SK-N-SH (cell line): Measurements from ENCODE around the gene PCBP3. TPM values are rescaled to one million over a fixed set of nuclear protein-coding genes. Genes with fewer than 3 reads are reported as not detected.

Experiments
- CTCF ChIA-PET: fragments of 300-600, 350-600 bp; formaldehyde crosslinking; extraction: SDS; loops from one replicate; lab custom pipeline; 2021; lab: Yijun Ruan, JAX
- POLR2A ChIA-PET: fragments of 350-600 bp; sonication (Branson Sonifier 250); formaldehyde crosslinking; extraction: SDS; loops from one replicate; lab custom pipeline; 2020; ENCODE audit warnings: antibody characterized with exemption, inconsistent platforms; lab: Yijun Ruan, JAX
- DNase-seq: peaks from one replicate; pipeline ENCODE4 v3.0.0; 2012
- H2AFZ ChIP-seq: fragments of 200-600 bp; sonication (generic); 2 replicates; pipeline ENCODE4 v1.8.1; 2016; ENCODE audit warnings: antibody characterized with exemption, mild to moderate bottlenecking, low read depth
- H3F3A ChIP-seq: fragments of 200-600 bp; sonication (generic); replicated peaks from 2 replicates; pipeline ENCODE3; 2016; ENCODE audit warnings: antibody characterized with exemption, mild to moderate bottlenecking; ENCODE audit not compliant: insufficient read depth
- H3K27ac ChIP-seq, 2 experiments: fragments of 200-500 bp in 1 of 2; fragments of 200-600 bp in 1 of 2; sonication (Bioruptor generic) in 1 of 2; sonication (generic), shearing (Covaris generic) in 1 of 2; 2 replicates each; pipeline versions ENCODE4 v1.5.1 to v1.6.1; 2014 to 2016; ENCODE audit warnings: low read depth in 2 of 2, inconsistent platforms in 1 of 2, low read length in 1 of 2, mild to moderate bottlenecking in 1 of 2, mixed read lengths in 1 of 2
- H3K27me3 ChIP-seq: fragments of 200-600 bp; sonication (generic), shearing (Covaris generic); 2 replicates; pipeline ENCODE4 v1.6.1; 2016; ENCODE audit warnings: mixed run types; ENCODE audit not compliant: insufficient read depth
- H3K36me3 ChIP-seq, 2 experiments: fragments of 200-500 bp in 1 of 2; fragments of 200-600 bp in 1 of 2; sonication (Bioruptor generic) in 1 of 2; sonication (generic) in 1 of 2; replicated peaks in 1 of 2; 2 replicates each; pipeline versions ENCODE3 to v1.5.1; 2014 to 2016; ENCODE audit warnings: low read length in 1 of 2, mild to moderate bottlenecking in 1 of 2; ENCODE audit not compliant: insufficient read depth in 2 of 2, control insufficient read depth in 1 of 2
- H3K4me1 ChIP-seq, 2 experiments: fragments of 200-500 bp in 1 of 2; fragments of 200-600 bp in 1 of 2; sonication (Bioruptor generic) in 1 of 2; sonication (generic), shearing (Covaris generic) in 1 of 2; 2 replicates each; pipeline versions ENCODE4 v1.5.1 to v1.6.1; 2014 to 2016; ENCODE audit warnings: low read depth in 1 of 2, low read length in 1 of 2, mixed run types in 1 of 2; ENCODE audit not compliant: insufficient read depth in 2 of 2, control insufficient read depth in 1 of 2
- H3K4me2 ChIP-seq: fragments of 200-600 bp; sonication (generic), shearing (Covaris generic); 2 replicates; pipeline ENCODE4 v1.6.1; 2017; ENCODE audit warnings: mixed run types
- H3K4me3 ChIP-seq, 2 experiments: fragments of 200-500 bp in 1 of 2; fragments of 200-600 bp in 1 of 2; sonication (Bioruptor generic) in 1 of 2; sonication (generic), shearing (Covaris generic) in 1 of 2; 2 replicates each; pipeline versions ENCODE4 v1.5.1 to v1.8.1; 2014 to 2016; ENCODE audit warnings: low read depth in 2 of 2, inconsistent platforms in 1 of 2, low read length in 1 of 2, mild to moderate bottlenecking in 1 of 2, mixed read lengths in 1 of 2, moderate library complexity in 1 of 2
- H3K79me2 ChIP-seq: fragments of 200-600 bp; sonication (generic); 2 replicates; pipeline ENCODE4 v1.8.1; 2017; ENCODE audit warnings: mild to moderate bottlenecking; ENCODE audit not compliant: insufficient read depth
- H3K9ac ChIP-seq: fragments of 200-600 bp; sonication (generic); 2 replicates; pipeline ENCODE4 v1.6.1; 2017; ENCODE audit warnings: mixed run types
- H3K9me2 ChIP-seq: fragments of 200-600 bp; sonication (generic); 2 replicates; pipeline ENCODE4 v1.6.1; 2017; ENCODE audit warnings: mixed run types
- H3K9me3 ChIP-seq: fragments of 200-600 bp; sonication (generic); 2 replicates; pipeline ENCODE4 v1.6.1; 2017; ENCODE audit warnings: mixed run types, mild to moderate bottlenecking, moderate library complexity
- H4K20me1 ChIP-seq: fragments of 200-600 bp; sonication (generic); 2 replicates; pipeline ENCODE4 v1.6.1; 2017; ENCODE audit warnings: mild to moderate bottlenecking, mixed run types; ENCODE audit not compliant: insufficient read depth
- EZH2phosphoT487 ChIP-seq: fragments of 200-600 bp; sonication (generic); IDR thresholded peaks from 2 replicates; pipeline ENCODE4 v1.6.1; 2017; ENCODE audit warnings: low read depth, mixed run types, mild to moderate bottlenecking, antibody characterized with exemption, moderate library complexity, borderline replicate concordance
- FOXM1 ChIP-seq: IDR thresholded peaks from 2 replicates; pipeline ENCODE4 v1.4.0; 2012; ENCODE audit warnings: low read depth, mild to moderate bottlenecking
- MEF2A ChIP-seq: IDR thresholded peaks from 2 replicates; pipeline ENCODE4 v1.4.0; 2012; ENCODE audit warnings: low read depth, borderline replicate concordance
- NFIC ChIP-seq: IDR thresholded peaks from 2 replicates; pipeline ENCODE4 v1.4.0; 2012; ENCODE audit warnings: borderline replicate concordance
- NRF1 ChIP-seq: IDR thresholded peaks from 2 replicates; pipeline ENCODE4 v1.6.1; 2012; ENCODE audit warnings: low read depth, mild to moderate bottlenecking, low read length
- POLR2AphosphoS5 ChIP-seq: IDR thresholded peaks from 2 replicates; pipeline ENCODE4 v1.6.1; 2012; ENCODE audit warnings: low read depth, low read length
- RAD21 ChIP-seq: IDR thresholded peaks from 2 replicates; pipeline ENCODE4 v1.6.1; 2012; ENCODE audit warnings: mild to moderate bottlenecking, low read length
- RCOR1 ChIP-seq: fragments of 150-350 bp; IDR thresholded peaks from 2 replicates; pipeline ENCODE4 v1.6.1; 2017; ENCODE audit warnings: antibody characterized with exemption, low read length
- RXRA ChIP-seq: IDR thresholded peaks from 2 replicates; pipeline ENCODE4 v1.4.0; 2012; ENCODE audit warnings: low read depth, mild to moderate bottlenecking, borderline replicate concordance
- SIN3A ChIP-seq: IDR thresholded peaks from 2 replicates; pipeline ENCODE4 v1.6.1; 2012; ENCODE audit warnings: low read depth, mild to moderate bottlenecking, low read length, moderate library complexity, borderline replicate concordance
- SMC3 ChIP-seq: IDR thresholded peaks from 2 replicates; pipeline ENCODE4 v1.6.1; 2012; ENCODE audit warnings: low read depth, low read length, improper control_type of control experiment
- TAF1 ChIP-seq: IDR thresholded peaks from 2 replicates; pipeline ENCODE4 v1.6.1; 2012; ENCODE audit warnings: low read depth, mild to moderate bottlenecking, low read length, moderate library complexity, borderline replicate concordance
- TCF12 ChIP-seq: IDR thresholded peaks from 2 replicates; pipeline ENCODE4 v1.4.0; 2012
- YY1 ChIP-seq: IDR thresholded peaks from 2 replicates; pipeline ENCODE4 v1.4.0; 2012; ENCODE audit warnings: low read depth, mild to moderate bottlenecking
- WGBS: methylation state at CpG from one replicate; pipeline ENCODE4 v1.1.6; 2017; ENCODE audit warnings: low lambda C conversion rate; 5-methylcytosine and 5-hydroxymethylcytosine counted together
- polyA plus RNA-seq, 3 experiments: library from polyadenylated mRNA; depleted of rRNA; stranded (reverse); fragments of >200 nt; gene quantifications; 2 replicates each; pipeline ENCODE4 v1.2.3, GENCODE V29; 2012
- TF ChIP-seq, protein P1 (sequence below): IDR thresholded peaks from 2 replicates; pipeline ENCODE4 v1.4.0; 2012; ENCODE audit warnings: low read depth, borderline replicate concordance
- TF ChIP-seq, protein P2 (sequence below): fragments of 150-350 bp; IDR thresholded peaks from 2 replicates; pipeline ENCODE4 v1.6.1; 2017; ENCODE audit warnings: antibody characterized with exemption, low read length, low read depth, borderline replicate concordance
- TF ChIP-seq, protein P3 (sequence below): IDR thresholded peaks from 2 replicates; pipeline ENCODE4 v1.6.1; 2012; ENCODE audit warnings: mild to moderate bottlenecking, low read depth, low read length, moderate library complexity
- TF ChIP-seq, protein P4 (sequence below): IDR thresholded peaks from 2 replicates; pipeline ENCODE4 v1.4.0; 2012; ENCODE audit warnings: low read depth
- TF ChIP-seq, protein P5 (sequence below): IDR thresholded peaks from 2 replicates; pipeline ENCODE4; 2012
- TF ChIP-seq, protein P6 (sequence below): fragments of 150-350 bp; IDR thresholded peaks from 2 replicates; pipeline ENCODE4 v1.6.1; 2016; ENCODE audit warnings: mild to moderate bottlenecking, low read depth, low read length
- TF ChIP-seq, protein P7 (sequence below): IDR thresholded peaks from 2 replicates; pipeline ENCODE4 v1.4.0; 2012; ENCODE audit warnings: low read depth, borderline replicate concordance

Gene PCBP3
- 4.2 and 9.5 TPM in 2 replicates for polyA plus RNA-seq (2012; rRNA removed)
- polyA plus RNA-seq (2012; cell fraction: cytosol; rRNA removed) = 5.8 and 7.4 TPM in 2 replicates
- polyA plus RNA-seq (2012; cell fraction: nucleus; rRNA removed) = 16.9 and 21.5 TPM in 2 replicates

DNA sequence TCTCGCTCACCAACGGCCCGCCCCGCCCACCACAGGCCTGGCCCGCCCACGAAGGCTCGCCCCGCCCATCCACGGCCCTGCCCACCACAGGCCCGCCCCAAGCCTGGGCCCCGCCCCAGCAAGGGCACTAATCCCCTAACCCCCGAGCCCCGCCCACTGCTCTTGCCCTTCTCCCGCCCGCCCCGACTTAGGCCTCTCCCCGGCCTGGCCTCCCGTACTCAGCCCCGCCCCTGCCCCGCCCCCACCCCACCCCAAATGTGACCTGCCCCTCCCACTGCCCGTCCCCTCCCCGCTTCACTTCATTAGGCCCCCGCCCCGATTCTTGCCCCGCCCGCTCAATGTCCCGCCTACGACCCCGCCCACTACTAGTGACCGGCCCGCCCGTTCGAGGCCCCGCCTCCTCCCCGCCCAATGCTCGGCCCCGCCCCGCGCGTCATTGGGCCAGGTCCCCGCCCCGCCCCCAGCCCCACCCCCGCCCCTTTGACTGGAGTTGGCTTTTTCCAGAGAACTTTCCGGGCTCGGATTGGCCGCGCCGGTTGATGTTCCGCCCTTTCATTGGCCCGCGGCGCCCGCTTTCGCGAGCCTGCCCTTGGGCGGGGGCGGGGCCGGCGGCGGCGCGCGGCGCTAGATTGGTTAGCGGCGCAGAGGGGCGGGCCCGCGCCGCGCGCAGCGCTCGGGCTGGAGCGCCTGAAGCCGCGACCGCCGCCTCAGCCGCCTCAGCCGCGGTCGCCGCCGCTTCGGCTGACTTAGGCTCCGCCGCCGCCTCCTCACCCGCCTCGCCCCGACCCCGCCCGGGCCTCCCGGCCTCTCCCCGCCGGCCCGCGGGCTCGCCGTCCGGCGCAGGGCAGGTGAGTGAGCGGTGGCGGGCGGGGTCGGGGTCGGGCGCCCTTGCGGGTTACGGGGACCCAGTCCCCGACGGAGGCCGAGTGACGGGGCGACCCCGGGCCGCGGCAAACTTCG, at the start of gene PCBP3:
Gene PCBP3, plus strand, starts transcription at position 705 of the 960 bp plus-strand sequence. CDS start 206,361 bp downstream, outside the sequence.
- Histone ChIP-seq H3K9ac (peak within 1 kb of the TSS; percentile 22; the same call in 1 of the 2 replicates), H3K4me3 (peak within 1 kb of the TSS; percentile 70 to 78), H3K4me1 (peaks cover 21 to 41% of the 10 kb centered on the region in 2 experiments), H2AFZ (peak within 1 kb of the TSS; percentile 58), H3F3A (peaks cover 6% of the 10 kb centered on the region), H3K9me2 (no peaks in the 10 kb centered on the region), H3K27ac (peak within 1 kb of the TSS in 1 of 2 experiments; percentile 82; a peak in 2 of 4 replicates), H3K9me3 (no peaks in the 10 kb centered on the region), H3K36me3 (no peaks in the 10 kb centered on the region), H3K27me3 (no peaks in the 10 kb centered on the region), H4K20me1 (peaks cover 27% of the 10 kb centered on the region), H3K4me2 (peak within 1 kb of the TSS; percentile 91), H3K79me2 (peaks cover 30% of the 10 kb centered on the region; the same call in 1 of the 2 replicates)
- 2% methylated on average over 23 of the region's 120 CpGs for WGBS
- CTCF ChIA-PET = no interaction called here
- DNase-seq = peak; percentile 98
- POLR2A ChIA-PET = no interaction called here
- TF ChIP-seq TCF12 = no peak
- no peak for TF ChIP-seq FOXM1
- TF ChIP-seq, protein P1, sequence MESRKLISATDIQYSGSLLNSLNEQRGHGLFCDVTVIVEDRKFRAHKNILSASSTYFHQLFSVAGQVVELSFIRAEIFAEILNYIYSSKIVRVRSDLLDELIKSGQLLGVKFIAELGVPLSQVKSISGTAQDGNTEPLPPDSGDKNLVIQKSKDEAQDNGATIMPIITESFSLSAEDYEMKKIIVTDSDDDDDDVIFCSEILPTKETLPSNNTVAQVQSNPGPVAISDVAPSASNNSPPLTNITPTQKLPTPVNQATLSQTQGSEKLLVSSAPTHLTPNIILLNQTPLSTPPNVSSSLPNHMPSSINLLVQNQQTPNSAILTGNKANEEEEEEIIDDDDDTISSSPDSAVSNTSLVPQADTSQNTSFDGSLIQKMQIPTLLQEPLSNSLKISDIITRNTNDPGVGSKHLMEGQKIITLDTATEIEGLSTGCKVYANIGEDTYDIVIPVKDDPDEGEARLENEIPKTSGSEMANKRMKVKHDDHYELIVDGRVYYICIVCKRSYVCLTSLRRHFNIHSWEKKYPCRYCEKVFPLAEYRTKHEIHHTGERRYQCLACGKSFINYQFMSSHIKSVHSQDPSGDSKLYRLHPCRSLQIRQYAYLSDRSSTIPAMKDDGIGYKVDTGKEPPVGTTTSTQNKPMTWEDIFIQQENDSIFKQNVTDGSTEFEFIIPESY = no peak
- TF ChIP-seq RCOR1 = no peak
- TF ChIP-seq, protein P2, sequence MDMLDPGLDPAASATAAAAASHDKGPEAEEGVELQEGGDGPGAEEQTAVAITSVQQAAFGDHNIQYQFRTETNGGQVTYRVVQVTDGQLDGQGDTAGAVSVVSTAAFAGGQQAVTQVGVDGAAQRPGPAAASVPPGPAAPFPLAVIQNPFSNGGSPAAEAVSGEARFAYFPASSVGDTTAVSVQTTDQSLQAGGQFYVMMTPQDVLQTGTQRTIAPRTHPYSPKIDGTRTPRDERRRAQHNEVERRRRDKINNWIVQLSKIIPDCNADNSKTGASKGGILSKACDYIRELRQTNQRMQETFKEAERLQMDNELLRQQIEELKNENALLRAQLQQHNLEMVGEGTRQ = no peak
- no peak for TF ChIP-seq MEF2A
- TF ChIP-seq SMC3 = no peak
- peak; percentile 63 for TF ChIP-seq NRF1
- TF ChIP-seq, protein P3, sequence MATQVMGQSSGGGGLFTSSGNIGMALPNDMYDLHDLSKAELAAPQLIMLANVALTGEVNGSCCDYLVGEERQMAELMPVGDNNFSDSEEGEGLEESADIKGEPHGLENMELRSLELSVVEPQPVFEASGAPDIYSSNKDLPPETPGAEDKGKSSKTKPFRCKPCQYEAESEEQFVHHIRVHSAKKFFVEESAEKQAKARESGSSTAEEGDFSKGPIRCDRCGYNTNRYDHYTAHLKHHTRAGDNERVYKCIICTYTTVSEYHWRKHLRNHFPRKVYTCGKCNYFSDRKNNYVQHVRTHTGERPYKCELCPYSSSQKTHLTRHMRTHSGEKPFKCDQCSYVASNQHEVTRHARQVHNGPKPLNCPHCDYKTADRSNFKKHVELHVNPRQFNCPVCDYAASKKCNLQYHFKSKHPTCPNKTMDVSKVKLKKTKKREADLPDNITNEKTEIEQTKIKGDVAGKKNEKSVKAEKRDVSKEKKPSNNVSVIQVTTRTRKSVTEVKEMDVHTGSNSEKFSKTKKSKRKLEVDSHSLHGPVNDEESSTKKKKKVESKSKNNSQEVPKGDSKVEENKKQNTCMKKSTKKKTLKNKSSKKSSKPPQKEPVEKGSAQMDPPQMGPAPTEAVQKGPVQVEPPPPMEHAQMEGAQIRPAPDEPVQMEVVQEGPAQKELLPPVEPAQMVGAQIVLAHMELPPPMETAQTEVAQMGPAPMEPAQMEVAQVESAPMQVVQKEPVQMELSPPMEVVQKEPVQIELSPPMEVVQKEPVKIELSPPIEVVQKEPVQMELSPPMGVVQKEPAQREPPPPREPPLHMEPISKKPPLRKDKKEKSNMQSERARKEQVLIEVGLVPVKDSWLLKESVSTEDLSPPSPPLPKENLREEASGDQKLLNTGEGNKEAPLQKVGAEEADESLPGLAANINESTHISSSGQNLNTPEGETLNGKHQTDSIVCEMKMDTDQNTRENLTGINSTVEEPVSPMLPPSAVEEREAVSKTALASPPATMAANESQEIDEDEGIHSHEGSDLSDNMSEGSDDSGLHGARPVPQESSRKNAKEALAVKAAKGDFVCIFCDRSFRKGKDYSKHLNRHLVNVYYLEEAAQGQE = no peak
- peak; percentile 53; the same call in 1 of the 2 replicates for TF ChIP-seq TAF1
- no peak for TF ChIP-seq YY1
- TF ChIP-seq RAD21 = no peak
- no peak for TF ChIP-seq SIN3A
- no peak for TF ChIP-seq EZH2phosphoT487
- TF ChIP-seq NFIC = no peak
- TF ChIP-seq POLR2AphosphoS5 = peak; percentile 22; the same call in 1 of the 2 replicates
- TF ChIP-seq, protein P4, sequence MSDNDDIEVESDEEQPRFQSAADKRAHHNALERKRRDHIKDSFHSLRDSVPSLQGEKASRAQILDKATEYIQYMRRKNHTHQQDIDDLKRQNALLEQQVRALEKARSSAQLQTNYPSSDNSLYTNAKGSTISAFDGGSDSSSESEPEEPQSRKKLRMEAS = no peak
- TF ChIP-seq, protein P5, sequence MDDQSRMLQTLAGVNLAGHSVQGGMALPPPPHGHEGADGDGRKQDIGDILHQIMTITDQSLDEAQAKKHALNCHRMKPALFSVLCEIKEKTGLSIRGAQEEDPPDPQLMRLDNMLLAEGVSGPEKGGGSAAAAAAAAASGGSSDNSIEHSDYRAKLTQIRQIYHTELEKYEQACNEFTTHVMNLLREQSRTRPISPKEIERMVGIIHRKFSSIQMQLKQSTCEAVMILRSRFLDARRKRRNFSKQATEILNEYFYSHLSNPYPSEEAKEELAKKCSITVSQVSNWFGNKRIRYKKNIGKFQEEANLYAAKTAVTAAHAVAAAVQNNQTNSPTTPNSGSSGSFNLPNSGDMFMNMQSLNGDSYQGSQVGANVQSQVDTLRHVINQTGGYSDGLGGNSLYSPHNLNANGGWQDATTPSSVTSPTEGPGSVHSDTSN = no peak
- TF ChIP-seq, protein P6, sequence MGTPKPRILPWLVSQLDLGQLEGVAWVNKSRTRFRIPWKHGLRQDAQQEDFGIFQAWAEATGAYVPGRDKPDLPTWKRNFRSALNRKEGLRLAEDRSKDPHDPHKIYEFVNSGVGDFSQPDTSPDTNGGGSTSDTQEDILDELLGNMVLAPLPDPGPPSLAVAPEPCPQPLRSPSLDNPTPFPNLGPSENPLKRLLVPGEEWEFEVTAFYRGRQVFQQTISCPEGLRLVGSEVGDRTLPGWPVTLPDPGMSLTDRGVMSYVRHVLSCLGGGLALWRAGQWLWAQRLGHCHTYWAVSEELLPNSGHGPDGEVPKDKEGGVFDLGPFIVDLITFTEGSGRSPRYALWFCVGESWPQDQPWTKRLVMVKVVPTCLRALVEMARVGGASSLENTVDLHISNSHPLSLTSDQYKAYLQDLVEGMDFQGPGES = no peak
- TF ChIP-seq, protein P7, sequence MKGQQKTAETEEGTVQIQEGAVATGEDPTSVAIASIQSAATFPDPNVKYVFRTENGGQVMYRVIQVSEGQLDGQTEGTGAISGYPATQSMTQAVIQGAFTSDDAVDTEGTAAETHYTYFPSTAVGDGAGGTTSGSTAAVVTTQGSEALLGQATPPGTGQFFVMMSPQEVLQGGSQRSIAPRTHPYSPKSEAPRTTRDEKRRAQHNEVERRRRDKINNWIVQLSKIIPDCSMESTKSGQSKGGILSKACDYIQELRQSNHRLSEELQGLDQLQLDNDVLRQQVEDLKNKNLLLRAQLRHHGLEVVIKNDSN = no peak
- TF ChIP-seq RXRA = no peak
